ENCODE data around the gene HERPUD1. TPM values are rescaled to one million over a fixed set of nuclear protein-coding genes. Genes with fewer than 3 reads are reported as not detected.

The HERPUD1 gene
- total RNA-seq, 1 donor from 2014 or later, result 108 TPM

DNA sequence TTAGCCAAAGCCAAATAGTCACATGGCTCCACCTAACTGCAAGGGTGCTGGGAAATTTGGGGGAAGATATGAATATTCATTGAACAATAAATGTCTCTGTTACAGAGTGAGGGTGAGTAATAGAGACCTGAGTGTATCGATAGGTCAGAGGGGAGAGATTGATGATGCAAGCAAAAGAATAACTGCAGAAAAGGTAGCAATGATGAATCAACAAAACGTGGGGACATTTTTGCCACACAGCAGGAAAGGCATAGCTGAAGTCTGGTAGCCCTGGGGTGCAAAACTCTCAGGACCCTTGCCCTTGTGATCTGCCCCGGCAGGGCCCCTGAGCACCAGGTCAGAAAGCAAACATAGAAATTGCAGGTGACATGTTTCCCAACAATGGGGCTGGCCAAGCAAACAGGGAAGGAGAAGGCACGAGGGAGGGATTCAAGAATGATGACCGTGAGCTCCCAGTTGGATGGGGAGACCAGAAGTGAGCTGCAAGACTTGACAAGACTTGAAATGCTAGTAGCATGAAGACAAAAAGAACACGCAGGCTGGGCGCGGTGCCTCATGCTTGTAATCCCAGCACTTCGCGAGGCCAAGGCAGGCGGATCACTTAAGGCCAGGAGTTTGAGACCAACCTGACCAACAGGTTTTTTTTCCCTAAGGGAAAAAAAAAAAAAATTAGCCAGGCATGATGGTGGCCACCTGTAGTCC, 12.7 kb upstream of the HERPUD1 start:
- H3K9me3 ChIP-seq, result no peaks in the 10 kb centered on the region
- peaks cover 0 to 13% of the 10 kb centered on the region in 2 donors for H3K4me1 ChIP-seq
- intact Hi-C loops (cut with DNase I), result no loop called here
- no peaks in the 10 kb centered on the region for H3K27me3 ChIP-seq
- H3K4me3 ChIP-seq, result no peak overlapping the region
- H3K36me3 ChIP-seq, result no peaks in the 10 kb centered on the region
- DNase-seq (ENCODE audit: low spot score in 2 of 2), result no peak
- TF ChIP-seq, protein P1, sequence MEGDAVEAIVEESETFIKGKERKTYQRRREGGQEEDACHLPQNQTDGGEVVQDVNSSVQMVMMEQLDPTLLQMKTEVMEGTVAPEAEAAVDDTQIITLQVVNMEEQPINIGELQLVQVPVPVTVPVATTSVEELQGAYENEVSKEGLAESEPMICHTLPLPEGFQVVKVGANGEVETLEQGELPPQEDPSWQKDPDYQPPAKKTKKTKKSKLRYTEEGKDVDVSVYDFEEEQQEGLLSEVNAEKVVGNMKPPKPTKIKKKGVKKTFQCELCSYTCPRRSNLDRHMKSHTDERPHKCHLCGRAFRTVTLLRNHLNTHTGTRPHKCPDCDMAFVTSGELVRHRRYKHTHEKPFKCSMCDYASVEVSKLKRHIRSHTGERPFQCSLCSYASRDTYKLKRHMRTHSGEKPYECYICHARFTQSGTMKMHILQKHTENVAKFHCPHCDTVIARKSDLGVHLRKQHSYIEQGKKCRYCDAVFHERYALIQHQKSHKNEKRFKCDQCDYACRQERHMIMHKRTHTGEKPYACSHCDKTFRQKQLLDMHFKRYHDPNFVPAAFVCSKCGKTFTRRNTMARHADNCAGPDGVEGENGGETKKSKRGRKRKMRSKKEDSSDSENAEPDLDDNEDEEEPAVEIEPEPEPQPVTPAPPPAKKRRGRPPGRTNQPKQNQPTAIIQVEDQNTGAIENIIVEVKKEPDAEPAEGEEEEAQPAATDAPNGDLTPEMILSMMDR (IDR thresholded peaks at IDR 0.05), result no peak
- H3K27ac ChIP-seq, result no peak overlapping the region

DNA sequence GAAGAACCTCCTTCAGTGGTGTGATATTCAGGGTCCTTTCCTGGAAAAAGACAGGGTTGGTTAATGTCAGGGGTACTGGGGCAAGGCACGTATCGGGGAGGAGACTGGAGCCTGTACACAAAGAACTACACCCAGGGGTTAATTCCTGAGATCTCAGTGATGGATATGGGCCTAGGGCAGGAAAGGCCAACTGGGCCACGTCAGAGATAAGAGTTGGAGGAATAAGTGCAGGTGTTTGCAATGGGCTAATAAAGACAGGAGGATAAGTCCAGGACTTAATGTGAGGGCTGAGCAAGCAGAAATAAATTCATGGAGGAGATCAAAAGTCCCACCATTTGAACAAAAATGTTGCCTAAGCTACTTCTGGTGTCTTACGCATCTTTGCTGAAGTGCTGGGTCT, 10.4 kb upstream of the HERPUD1 start:
- Histone ChIP-seq H3K4me1 (no peaks in the 10 kb centered on the region), H3K36me3 (no peaks in the 10 kb centered on the region), H3K9me3 (no peaks in the 10 kb centered on the region), H3K4me3 (no peak overlapping the region), H3K27me3 (no peaks in the 10 kb centered on the region), H3K27ac (no peak overlapping the region)
- TF ChIP-seq, protein P1 (IDR thresholded peaks at IDR 0.05), result no peak
- no peak for DNase-seq (ENCODE audit: low spot score in 2 of 2)
- intact Hi-C loops (cut with DNase I), result no loop called here

DNA sequence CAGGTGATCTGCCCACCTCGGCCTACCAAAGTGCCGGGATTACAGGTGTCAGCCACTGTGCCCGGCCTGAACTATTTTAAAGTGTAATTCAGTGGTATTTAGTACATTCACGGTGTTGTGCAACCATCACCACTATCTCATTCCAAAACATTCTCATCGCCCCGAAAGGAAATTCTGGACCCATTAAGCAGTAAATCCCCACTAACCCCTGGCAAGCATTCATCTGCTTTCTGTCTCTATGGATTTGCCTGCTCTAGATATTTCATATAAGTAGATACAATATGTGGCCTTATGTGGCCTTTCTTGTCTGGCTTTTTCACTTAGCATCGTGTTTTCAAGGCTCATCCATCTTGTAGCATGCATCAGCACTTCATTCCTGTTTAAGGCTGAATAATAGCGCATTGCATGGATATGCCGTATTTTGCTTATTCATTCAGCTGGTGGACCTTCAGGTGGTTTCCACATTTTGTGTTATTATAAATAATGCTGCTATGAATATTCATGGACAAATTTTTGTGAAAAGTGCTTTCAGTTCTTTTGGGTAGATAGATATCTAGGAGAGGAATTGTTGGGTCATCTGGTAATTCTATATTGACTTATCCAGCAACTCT, 8.4 kb upstream of the HERPUD1 start:
- no peak for DNase-seq (ENCODE audit: low spot score in 2 of 2)
- intact Hi-C loops (cut with DNase I), result no loop called here
- TF ChIP-seq, protein P1 (IDR thresholded peaks at IDR 0.05), result no peak

DNA sequence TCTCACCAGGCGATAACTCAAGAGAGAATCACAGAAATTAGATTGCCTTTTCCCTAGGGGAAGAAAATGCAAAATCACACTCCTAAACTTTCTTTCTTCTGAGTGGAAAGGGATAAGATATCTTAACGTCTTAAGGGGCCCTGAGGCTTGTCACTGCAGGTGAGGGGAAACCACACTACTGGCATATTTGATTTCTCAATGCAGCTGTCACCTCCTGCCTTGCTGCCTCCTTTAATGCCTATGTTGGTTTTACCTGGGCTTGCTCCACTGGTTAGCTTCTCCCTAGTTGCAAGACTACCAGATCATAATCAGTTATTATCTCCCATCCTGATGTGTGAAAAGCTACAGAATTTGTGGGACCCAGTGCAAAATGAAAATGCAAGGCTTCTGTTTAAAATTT, 4.5 kb upstream of the HERPUD1 start:
- Histone ChIP-seq H3K27ac (no peak overlapping the region), H3K4me1 (peaks cover 4 to 5% of the 10 kb centered on the region in 2 donors), H3K9me3 (no peaks in the 10 kb centered on the region), H3K4me3 (no peak overlapping the region), H3K36me3 (no peaks in the 10 kb centered on the region), H3K27me3 (no peaks in the 10 kb centered on the region)
- no peak for DNase-seq (ENCODE audit: low spot score in 2 of 2)
- intact Hi-C loops (cut with DNase I), result no loop called here
- TF ChIP-seq, protein P1 (IDR thresholded peaks at IDR 0.05), result no peak

More for the DNA sequence above, 8.4 kb upstream of the HERPUD1 start:
- Histone ChIP-seq H3K4me3 (no peak overlapping the region), H3K27ac (no peak overlapping the region), H3K36me3 (no peaks in the 10 kb centered on the region), H3K9me3 (no peaks in the 10 kb centered on the region), H3K4me1 (no peaks in the 10 kb centered on the region), H3K27me3 (no peaks in the 10 kb centered on the region)

DNA sequence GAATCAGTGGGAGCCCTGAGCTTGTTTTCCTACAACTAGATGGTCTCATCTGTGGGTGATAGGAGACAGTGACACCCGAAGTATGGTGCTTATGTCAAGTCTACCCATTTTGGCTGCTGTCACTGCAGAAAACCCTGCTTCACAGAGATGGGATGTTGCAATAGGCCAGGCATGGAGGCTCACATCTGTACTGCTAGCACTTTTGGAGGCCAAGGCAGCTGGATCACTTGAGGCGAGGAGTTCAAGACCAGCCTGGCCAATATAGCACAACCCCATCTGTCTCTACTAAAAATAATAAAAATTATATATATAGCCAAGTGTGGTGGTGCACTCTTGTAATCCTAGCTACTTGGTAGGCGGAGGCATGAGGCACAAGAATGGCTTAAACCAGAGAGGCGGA, 2.3 kb upstream of the HERPUD1 start:
- H3K27me3 ChIP-seq, result no peaks in the 10 kb centered on the region
- H3K36me3 ChIP-seq, result peaks cover 0 to under 1% of the 10 kb centered on the region in 2 donors
- TF ChIP-seq, protein P1 (IDR thresholded peaks at IDR 0.05), result no peak
- no peaks in the 10 kb centered on the region for H3K9me3 ChIP-seq
- intact Hi-C loops (cut with DNase I), result loop anchor here (5.0 to 10.0 kb wide), 7 partner anchors 258 to 1695 kb away; partner anchors contain the start of genes AMFR, CCDC102A, CNOT1 and KATNB1
- peaks cover 6 to 9% of the 10 kb centered on the region in 2 donors for H3K4me1 ChIP-seq
- no peak overlapping the region for H3K27ac ChIP-seq
- H3K4me3 ChIP-seq, result no peak overlapping the region
- DNase-seq (ENCODE audit: low spot score in 2 of 2), result no peak

Measured in ascending aorta (tissue), 2 donors.